OCI-LY3 (cell line): ENCODE data around the gene INTS3.

Experiments
- CTCF ChIP-seq: fragments of 200-600, 300-600 bp; sonication (generic); IDR thresholded peaks from 2 replicates; pipeline ENCODE4 v1.5.1; 2014; ENCODE audit warnings: antibody characterized with exemption, low read length, low read depth
- EZH2phosphoT487 ChIP-seq: fragments of 200-600 bp; shearing (Covaris generic); IDR thresholded peaks from 2 replicates; pipeline ENCODE4 v1.6.1; 2018; ENCODE audit warnings: antibody characterized with exemption, mixed run types, low read depth

- no peak for TF ChIP-seq CTCF
- TF ChIP-seq EZH2phosphoT487, result no peak
Observed at GRCh38 chr1:153685544-153686340, 42.1 kb upstream of the INTS3 start.
